ENCODE measurements around the gene BICD2.

BICD2 gene

GRCh38 chr9:92709240-92709639 is 55.4 kb downstream of the BICD2 start:
- no peak for TF ChIP-seq JUND (IDR thresholded peaks at IDR 0.05; ENCODE audit: low read depth)
- in situ Hi-C loops (cut with HindIII; ENCODE audit: low pct_unique_long_range_greater_than_20kb, low sequenced_read_pairs) = no loop called here
- no peak for DNase-seq (ENCODE audit: low read depth in 1 of 2, low spot score in 1 of 2)

- in situ Hi-C loops (cut with HindIII; ENCODE audit: low pct_unique_long_range_greater_than_20kb, low sequenced_read_pairs) = no loop called here
- no peak for DNase-seq (ENCODE audit: low read depth in 1 of 2, low spot score in 1 of 2)
- no peak for TF ChIP-seq JUND (IDR thresholded peaks at IDR 0.05; ENCODE audit: low read depth)
Observed at GRCh38 chr9:92707530-92707929, 57.1 kb downstream of the BICD2 start.

DNA sequence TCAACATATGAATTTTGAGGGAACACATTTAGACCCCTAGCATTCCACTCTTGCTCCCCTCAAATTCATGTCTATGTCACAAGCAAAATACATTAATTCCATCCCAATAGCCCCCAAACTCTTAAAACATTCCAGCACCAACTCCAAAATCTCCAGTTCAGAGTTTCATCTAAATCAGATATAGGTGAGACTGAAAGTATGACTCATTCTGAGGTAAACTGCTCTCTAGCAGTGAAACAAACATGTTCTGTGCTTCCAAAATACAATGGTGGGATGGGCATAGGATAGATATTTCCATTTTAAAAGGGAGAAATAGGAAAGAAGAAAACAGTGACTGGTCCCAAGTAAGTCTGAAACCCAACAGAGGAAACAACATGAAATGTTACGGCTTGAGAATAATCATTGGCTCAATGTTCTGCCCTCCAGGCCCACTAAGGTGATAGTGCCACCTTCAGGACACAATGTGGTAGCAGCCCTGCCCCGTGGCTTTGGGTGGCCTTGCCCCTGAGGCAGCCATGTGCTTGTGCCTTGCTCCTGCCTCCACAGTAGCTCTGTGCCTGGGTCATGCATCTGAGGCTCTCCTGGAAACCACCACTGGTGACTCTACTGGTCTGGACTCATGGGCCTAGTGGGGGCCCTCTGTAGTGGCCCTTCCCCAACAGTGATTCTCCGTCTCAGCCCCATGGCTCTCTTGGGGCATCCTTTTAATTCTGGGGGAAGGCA is 58.3 kb downstream of the BICD2 start:
- DNase-seq (ENCODE audit: low read depth in 1 of 2, low spot score in 1 of 2) = peak in 1 of 2 experiments; percentile 59
- TF ChIP-seq JUND (IDR thresholded peaks at IDR 0.05; ENCODE audit: low read depth) = no peak

GRCh38 chr9:92704528-92704927 is 60.1 kb downstream of the BICD2 start:
- no peak for DNase-seq (ENCODE audit: low read depth in 1 of 2, low spot score in 1 of 2)
- no peak for TF ChIP-seq JUND (IDR thresholded peaks at IDR 0.05; ENCODE audit: low read depth)
- in situ Hi-C loops (cut with HindIII; ENCODE audit: low pct_unique_long_range_greater_than_20kb, low sequenced_read_pairs) = no loop called here

More for the DNA sequence above, 58.3 kb downstream of the BICD2 start:
- in situ Hi-C loops (cut with HindIII; ENCODE audit: low pct_unique_long_range_greater_than_20kb, low sequenced_read_pairs) = no loop called here

GRCh38 chr9:92696619-92697018 is 68.0 kb downstream of the BICD2 start:
- no peak for TF ChIP-seq JUND (IDR thresholded peaks at IDR 0.05; ENCODE audit: low read depth)
- in situ Hi-C loops (cut with HindIII; ENCODE audit: low pct_unique_long_range_greater_than_20kb, low sequenced_read_pairs) = no loop called here
- DNase-seq (ENCODE audit: low read depth in 1 of 2, low spot score in 1 of 2) = no peak

- in situ Hi-C loops (cut with HindIII; ENCODE audit: low pct_unique_long_range_greater_than_20kb, low sequenced_read_pairs) = no loop called here
- peak in 1 of 2 experiments; percentile 54 for DNase-seq (ENCODE audit: low read depth in 1 of 2, low spot score in 1 of 2)
- TF ChIP-seq JUND (IDR thresholded peaks at IDR 0.05; ENCODE audit: low read depth) = no peak
Observed at GRCh38 chr9:92686954-92687353, 77.7 kb downstream of the BICD2 start.

DNA sequence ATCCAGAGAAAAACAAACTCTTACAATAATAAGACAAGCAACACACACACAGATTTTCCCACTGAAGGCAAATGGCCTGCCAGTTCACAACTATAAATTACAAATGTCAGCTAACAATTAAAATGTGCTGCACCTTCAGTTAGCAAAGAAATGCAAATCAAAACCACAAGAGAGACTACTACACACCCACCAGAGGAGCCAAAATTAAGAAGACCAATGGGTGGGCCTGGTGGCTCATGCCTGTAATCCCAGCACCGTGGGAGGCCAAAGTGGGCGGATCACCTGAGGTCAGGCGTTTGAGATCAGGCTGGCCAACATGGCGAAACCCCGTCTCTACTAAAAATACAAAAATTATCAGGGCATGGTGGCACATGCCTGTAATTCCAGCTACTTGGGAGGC is 79.6 kb downstream of the BICD2 start:
- in situ Hi-C loops (cut with HindIII; ENCODE audit: low pct_unique_long_range_greater_than_20kb, low sequenced_read_pairs) = no loop called here
- TF ChIP-seq JUND (IDR thresholded peaks at IDR 0.05; ENCODE audit: low read depth) = no peak
- no peak for DNase-seq (ENCODE audit: low read depth in 1 of 2, low spot score in 1 of 2)

GRCh38 chr9:92682269-92682668 is 82.4 kb downstream of the BICD2 start:
- DNase-seq (ENCODE audit: low read depth in 1 of 2, low spot score in 1 of 2) = no peak
- in situ Hi-C loops (cut with HindIII; ENCODE audit: low pct_unique_long_range_greater_than_20kb, low sequenced_read_pairs) = no loop called here
- no peak for TF ChIP-seq JUND (IDR thresholded peaks at IDR 0.05; ENCODE audit: low read depth)

GRCh38 chr9:92680166-92681119 is 84.2 kb downstream of the BICD2 start:
- in situ Hi-C loops (cut with HindIII; ENCODE audit: low pct_unique_long_range_greater_than_20kb, low sequenced_read_pairs) = no loop called here
- DNase-seq (ENCODE audit: low read depth in 1 of 2, low spot score in 1 of 2) = no peak
- TF ChIP-seq JUND (IDR thresholded peaks at IDR 0.05; ENCODE audit: low read depth) = no peak

GRCh38 chr9:92679413-92680165 is 85.0 kb downstream of the BICD2 start:
- DNase-seq (ENCODE audit: low read depth in 1 of 2, low spot score in 1 of 2) = no peak
- TF ChIP-seq JUND (IDR thresholded peaks at IDR 0.05; ENCODE audit: low read depth) = no peak
- in situ Hi-C loops (cut with HindIII; ENCODE audit: low pct_unique_long_range_greater_than_20kb, low sequenced_read_pairs) = no loop called here

GRCh38 chr9:92671323-92671722 is 93.3 kb downstream of the BICD2 start:
- TF ChIP-seq JUND (IDR thresholded peaks at IDR 0.05; ENCODE audit: low read depth) = no peak
- DNase-seq (ENCODE audit: low read depth in 1 of 2, low spot score in 1 of 2) = no peak
- in situ Hi-C loops (cut with HindIII; ENCODE audit: low pct_unique_long_range_greater_than_20kb, low sequenced_read_pairs) = no loop called here

DNA sequence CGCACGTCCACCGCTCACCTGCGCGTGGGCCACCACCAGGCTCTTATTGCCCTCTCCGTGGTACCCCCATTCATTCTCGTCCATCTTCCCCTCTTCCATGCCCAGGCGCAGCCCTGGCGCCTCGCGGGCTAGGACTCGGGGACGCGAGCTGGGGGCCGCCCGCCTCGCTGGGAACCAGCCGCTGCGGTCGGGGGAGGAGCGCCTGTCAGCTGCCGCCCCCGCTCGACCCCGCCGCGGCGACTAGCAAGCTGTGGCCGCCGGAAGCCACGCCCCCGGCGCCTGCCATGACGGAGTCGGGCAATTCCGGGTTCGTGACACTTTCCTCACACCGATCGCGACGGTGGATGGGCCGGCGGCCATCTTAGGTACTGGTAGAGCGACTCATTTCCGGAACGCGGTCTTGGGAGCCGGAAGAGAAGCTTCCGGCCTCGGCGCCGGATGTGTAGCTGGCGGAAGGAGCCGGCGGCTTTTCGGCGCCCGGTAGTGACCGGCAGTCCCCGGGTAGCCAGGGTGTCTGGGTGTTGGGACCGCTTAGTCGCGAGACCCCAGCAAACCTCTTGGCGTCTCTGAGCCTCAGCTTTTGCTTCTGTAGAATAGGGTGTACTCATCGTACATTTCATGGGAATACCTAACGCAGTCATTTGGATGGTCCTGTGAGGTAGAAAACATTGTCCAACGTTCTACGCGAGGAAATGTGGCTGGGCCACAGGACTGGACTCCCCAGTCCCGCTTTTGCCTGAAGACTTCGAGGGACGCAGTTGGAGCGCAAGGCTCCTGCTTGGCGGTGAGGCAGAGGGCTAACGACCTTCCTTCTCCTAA is 94.5 kb downstream of the BICD2 start, which contains the start of gene IPPK:
IPPK (minus strand) TSS at position 242 of the 819 bp plus-strand sequence; CDS start at position 99, 143 bp downstream.
- TF ChIP-seq JUND (IDR thresholded peaks at IDR 0.05; ENCODE audit: low read depth) = no peak
- peak; percentile 89 to 98 for DNase-seq (ENCODE audit: low read depth in 1 of 2, low spot score in 1 of 2)
- in situ Hi-C loops (cut with HindIII; ENCODE audit: low pct_unique_long_range_greater_than_20kb, low sequenced_read_pairs) = no loop called here
